DND-41 (cell line): ENCODE data around the gene SMG9.

Experiments
- EZH2 ChIP-seq: IDR thresholded peaks from 3 replicates; pipeline ENCODE4 v1.6.1; 2012; ENCODE audit warnings: borderline replicate concordance, low read depth, mild to moderate bottlenecking, moderate library complexity, low read length, inconsistent platforms; ENCODE audit not compliant: severe bottlenecking
- TF ChIP-seq, protein P1 (sequence below): IDR thresholded peaks from 2 replicates; pipeline ENCODE4 v1.5.1; 2012; ENCODE audit warnings: borderline replicate concordance, low read length, moderate library complexity, mild to moderate bottlenecking; ENCODE audit not compliant: poor library complexity, severe bottlenecking; ENCODE audit errors: extremely low read depth

- TF ChIP-seq, protein P1, sequence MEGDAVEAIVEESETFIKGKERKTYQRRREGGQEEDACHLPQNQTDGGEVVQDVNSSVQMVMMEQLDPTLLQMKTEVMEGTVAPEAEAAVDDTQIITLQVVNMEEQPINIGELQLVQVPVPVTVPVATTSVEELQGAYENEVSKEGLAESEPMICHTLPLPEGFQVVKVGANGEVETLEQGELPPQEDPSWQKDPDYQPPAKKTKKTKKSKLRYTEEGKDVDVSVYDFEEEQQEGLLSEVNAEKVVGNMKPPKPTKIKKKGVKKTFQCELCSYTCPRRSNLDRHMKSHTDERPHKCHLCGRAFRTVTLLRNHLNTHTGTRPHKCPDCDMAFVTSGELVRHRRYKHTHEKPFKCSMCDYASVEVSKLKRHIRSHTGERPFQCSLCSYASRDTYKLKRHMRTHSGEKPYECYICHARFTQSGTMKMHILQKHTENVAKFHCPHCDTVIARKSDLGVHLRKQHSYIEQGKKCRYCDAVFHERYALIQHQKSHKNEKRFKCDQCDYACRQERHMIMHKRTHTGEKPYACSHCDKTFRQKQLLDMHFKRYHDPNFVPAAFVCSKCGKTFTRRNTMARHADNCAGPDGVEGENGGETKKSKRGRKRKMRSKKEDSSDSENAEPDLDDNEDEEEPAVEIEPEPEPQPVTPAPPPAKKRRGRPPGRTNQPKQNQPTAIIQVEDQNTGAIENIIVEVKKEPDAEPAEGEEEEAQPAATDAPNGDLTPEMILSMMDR = no peak
- no peak for TF ChIP-seq EZH2
These were observed 62.4 kb downstream of the SMG9 start for GRCh38 chr19:43692385-43692784.
